ENCODE data around the gene ZNF587B. TPM values are rescaled to one million over a fixed set of nuclear protein-coding genes. Genes with fewer than 3 reads are reported as not detected.
"Not testable (repeated sequence)": the region's sequence is repeated elsewhere in the genome, so short reads cannot be mapped to it uniquely, and the experiment has no call there.

ZNF587B gene
- total and polyA plus RNA-seq, 2 donors: 3.8 to 29.1 TPM

GRCh38 chr19:57812975-57813820, 16.9 kb upstream of the ZNF587B start:
- DNase-seq (ENCODE audit: extremely low spot score); H3K4me3 ChIP-seq (ENCODE audit: low read depth, low read length): not testable (repeated sequence)
- WGBS: 90% methylated on average over 13 of the region's 13 CpGs

GRCh38 chr19:57813919-57814504, 16.1 kb upstream of the ZNF587B start:
- no peak for DNase-seq (ENCODE audit: extremely low spot score)
- H3K4me3 ChIP-seq (ENCODE audit: low read depth, low read length): peak overlapping the region; percentile 70
- H3K27ac ChIP-seq (ENCODE audit: low read depth): peak overlapping the region; percentile 53
- no peaks in the 10 kb centered on the region for H3K36me3 ChIP-seq (ENCODE audit: insufficient read depth)
- 18% methylated on average over 13 of the region's 13 CpGs for WGBS
- H3K4me1 ChIP-seq (ENCODE audit: insufficient read depth): no peaks in the 10 kb centered on the region

More at GRCh38 chr19:57812975-57813820, 16.9 kb upstream of the ZNF587B start:
- H3K27ac ChIP-seq (ENCODE audit: low read depth): peak overlapping the region; percentile 3
- not testable (repeated sequence) for H3K4me1 ChIP-seq (ENCODE audit: insufficient read depth); H3K36me3 ChIP-seq (ENCODE audit: insufficient read depth)

- peak within 1 kb of the TSS; percentile 53 for H3K27ac ChIP-seq (ENCODE audit: low read depth)
- H3K36me3 ChIP-seq (ENCODE audit: insufficient read depth): no peaks in the 10 kb centered on the region
- DNase-seq (ENCODE audit: extremely low spot score): peak; percentile 92
- peak within 1 kb of the TSS; percentile 70 for H3K4me3 ChIP-seq (ENCODE audit: low read depth, low read length)
- under 1% methylated on average over 50 of the region's 50 CpGs for WGBS
- no peaks in the 10 kb centered on the region for H3K4me1 ChIP-seq (ENCODE audit: insufficient read depth)
These were observed 15.4 kb upstream of the ZNF587B start, which contains the start of gene ZNF552 for GRCh38 chr19:57814505-57815246. Gene ZNF552 (minus strand): TSS chr19:57814913. CDS start chr19:57814743, 170 bp downstream.

GRCh38 chr19:57815247-57816075, 14.6 kb upstream of the ZNF587B start:
- H3K4me1 ChIP-seq (ENCODE audit: insufficient read depth): no peaks in the 10 kb centered on the region
- H3K27ac ChIP-seq (ENCODE audit: low read depth): no peak overlapping the region
- DNase-seq (ENCODE audit: extremely low spot score): no peak
- H3K4me3 ChIP-seq (ENCODE audit: low read depth, low read length): no peak overlapping the region
- no peaks in the 10 kb centered on the region for H3K36me3 ChIP-seq (ENCODE audit: insufficient read depth)
- 87% methylated on average over 17 of the region's 17 CpGs for WGBS

GRCh38 chr19:57816652-57817051, 13.4 kb upstream of the ZNF587B start:
- H3K27ac ChIP-seq (ENCODE audit: low read depth): no peak overlapping the region
- no peak for DNase-seq (ENCODE audit: extremely low spot score)
- H3K36me3 ChIP-seq (ENCODE audit: insufficient read depth): no peaks in the 10 kb centered on the region
- WGBS: 77% methylated on average over 7 of the region's 7 CpGs
- no peak overlapping the region for H3K4me3 ChIP-seq (ENCODE audit: low read depth, low read length)
- H3K4me1 ChIP-seq (ENCODE audit: insufficient read depth): no peaks in the 10 kb centered on the region

- H3K4me1 ChIP-seq (ENCODE audit: insufficient read depth): no peaks in the 10 kb centered on the region
- H3K36me3 ChIP-seq (ENCODE audit: insufficient read depth): peaks cover 1% of the 10 kb centered on the region
- no peak overlapping the region for H3K4me3 ChIP-seq (ENCODE audit: low read depth, low read length)
- WGBS: 95% methylated on average over 14 of the region's 14 CpGs
- no peak for DNase-seq (ENCODE audit: extremely low spot score)
- H3K27ac ChIP-seq (ENCODE audit: low read depth): no peak overlapping the region
These were observed 12.1 kb upstream of the ZNF587B start for GRCh38 chr19:57817976-57818375.

- Histone ChIP-seq H3K4me1 (ENCODE audit: insufficient read depth) (no peaks in the 10 kb centered on the region), H3K36me3 (ENCODE audit: insufficient read depth) (peaks cover 1% of the 10 kb centered on the region), H3K4me3 (ENCODE audit: low read depth, low read length) (no peak overlapping the region), H3K27ac (ENCODE audit: low read depth) (no peak overlapping the region)
- 88% methylated on average over 7 of the region's 7 CpGs for WGBS
- DNase-seq (ENCODE audit: extremely low spot score): no peak
These were observed 11.7 kb upstream of the ZNF587B start for GRCh38 chr19:57818378-57818777.

- DNase-seq (ENCODE audit: extremely low spot score): peak; percentile 85
These were observed 10.5 kb upstream of the ZNF587B start for GRCh38 chr19:57819475-57820148.

GRCh38 chr19:57820599-57820998, 9.5 kb upstream of the ZNF587B start:
- Histone ChIP-seq H3K4me1 (ENCODE audit: insufficient read depth) (no peaks in the 10 kb centered on the region), H3K27ac (ENCODE audit: low read depth) (no peak overlapping the region), H3K36me3 (ENCODE audit: insufficient read depth) (peaks cover 1% of the 10 kb centered on the region), H3K4me3 (ENCODE audit: low read depth, low read length) (peak overlapping the region; percentile 58)
- no peak for DNase-seq (ENCODE audit: extremely low spot score)
- WGBS: 80% methylated on average over 6 of the region's 6 CpGs

More at GRCh38 chr19:57819475-57820148, 10.5 kb upstream of the ZNF587B start:
- Histone ChIP-seq H3K36me3 (ENCODE audit: insufficient read depth) (peaks cover 1% of the 10 kb centered on the region), H3K4me3 (ENCODE audit: low read depth, low read length) (peak overlapping the region; percentile 58), H3K27ac (ENCODE audit: low read depth) (peak overlapping the region; percentile 63), H3K4me1 (ENCODE audit: insufficient read depth) (no peaks in the 10 kb centered on the region)
- WGBS: under 1% methylated on average over 44 of the region's 44 CpGs

- not testable (repeated sequence) for H3K27ac ChIP-seq (ENCODE audit: low read depth); DNase-seq (ENCODE audit: extremely low spot score); H3K4me3 ChIP-seq (ENCODE audit: low read depth, low read length); H3K4me1 ChIP-seq (ENCODE audit: insufficient read depth); H3K36me3 ChIP-seq (ENCODE audit: insufficient read depth)
- WGBS: 66% methylated on average over 3 of the region's 3 CpGs
These were observed 9.0 kb upstream of the ZNF587B start for GRCh38 chr19:57821095-57821494.

GRCh38 chr19:57821501-57821900, 8.6 kb upstream of the ZNF587B start:
- WGBS: 93% methylated on average over 3 of the region's 3 CpGs
- not testable (repeated sequence) for H3K36me3 ChIP-seq (ENCODE audit: insufficient read depth); H3K27ac ChIP-seq (ENCODE audit: low read depth); DNase-seq (ENCODE audit: extremely low spot score); H3K4me1 ChIP-seq (ENCODE audit: insufficient read depth); H3K4me3 ChIP-seq (ENCODE audit: low read depth, low read length)

GRCh38 chr19:57823155-57823554, 6.9 kb upstream of the ZNF587B start:
- not testable (repeated sequence) for H3K27ac ChIP-seq (ENCODE audit: low read depth); DNase-seq (ENCODE audit: extremely low spot score); H3K4me1 ChIP-seq (ENCODE audit: insufficient read depth); H3K4me3 ChIP-seq (ENCODE audit: low read depth, low read length); H3K36me3 ChIP-seq (ENCODE audit: insufficient read depth)
- 44% methylated on average over 2 of the region's 2 CpGs for WGBS
